Measurements from ENCODE around the gene MRPL53. TPM values are rescaled to one million over a fixed set of nuclear protein-coding genes. Genes with fewer than 3 reads are reported as not detected.
A peak's percentile ranks its signal among the peaks of the same experiment; 100 is the strongest.

Gene MRPL53
- total and polyA plus RNA-seq, 2 of the 13 experiments (the other 11 are each of a cell fraction or from before 2014, with no cell fraction given): 34.3 to 51.9 TPM

DNA sequence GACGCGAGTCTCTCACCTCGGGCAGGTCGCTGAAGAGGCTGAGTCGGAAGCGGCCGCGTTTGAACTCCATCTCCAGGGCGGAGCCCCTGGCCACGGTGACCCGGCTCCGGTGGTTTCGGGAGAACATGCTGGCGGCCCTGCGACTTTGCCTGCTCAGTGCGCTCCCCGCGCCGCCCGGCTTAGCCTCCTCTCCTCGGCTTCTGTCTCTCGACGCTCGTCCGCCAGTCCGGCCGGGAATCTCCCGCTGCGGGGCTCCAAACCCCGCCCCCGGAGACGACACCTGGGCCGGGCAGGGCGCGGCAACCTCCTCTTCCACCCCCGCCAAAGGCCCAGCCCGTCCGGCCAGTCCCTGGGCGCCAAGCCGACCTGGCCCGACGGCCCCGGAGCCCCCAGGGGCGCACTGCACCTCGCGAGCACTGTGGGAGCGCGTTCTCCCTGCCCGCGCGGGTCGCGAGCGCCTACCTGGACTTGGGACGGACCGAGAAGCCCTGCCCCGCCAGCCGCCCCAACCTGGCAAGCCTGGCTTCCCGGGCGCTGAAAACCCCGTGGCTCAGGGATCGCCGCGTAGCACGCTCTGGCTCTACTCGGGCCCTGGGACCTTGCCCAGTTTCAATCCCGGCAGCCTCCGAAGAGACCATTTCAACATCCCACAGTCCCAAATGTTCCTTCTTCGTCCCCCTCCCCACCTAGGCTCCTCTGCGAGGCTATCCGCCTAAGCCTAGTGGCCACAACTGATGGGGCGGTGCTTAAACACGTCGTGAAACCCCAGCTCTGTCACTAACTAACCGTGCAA lies 30.6 kb downstream of the MRPL53 start, which contains the start of gene RTKN (continued):
- TF ChIP-seq RERE (CRISPR knock-in tag; IDR thresholded peaks at IDR 0.05; ENCODE audit: low read depth) (no peak), ATRX (CRISPR knock-in tag; IDR thresholded peaks at IDR 0.05; ENCODE audit: borderline replicate concordance) (no peak), FOXP1 (IDR thresholded peaks at IDR 0.05) (no peak), FOXP1 (CRISPR knock-in tag; IDR thresholded peaks at IDR 0.05) (no peak; the same call in 1 of the 2 replicates), FOXC1 (CRISPR knock-in tag; IDR thresholded peaks at IDR 0.05; ENCODE audit: borderline replicate concordance) (peak; percentile 86; the same call in 1 of the 2 replicates), HCFC1 (IDR thresholded peaks at IDR 0.05; ENCODE audit: low read depth, low read length) (no peak), SKI (IDR thresholded peaks at IDR 0.05; ENCODE audit: partially characterized antibody) (no peak), ZNF776 (CRISPR knock-in tag; IDR thresholded peaks at IDR 0.05) (peak; percentile 64; the same call in 1 of the 2 replicates), IRF2 (CRISPR knock-in tag; IDR thresholded peaks at IDR 0.05) (no peak; the same call in 1 of the 2 replicates), HNRNPLL (IDR thresholded peaks at IDR 0.05; ENCODE audit: low read depth, low read length, poor library complexity, severe bottlenecking) (peak; percentile 67), HOXA3 (CRISPR knock-in tag; IDR thresholded peaks at IDR 0.05) (peak; percentile 44), GABPA (IDR thresholded peaks at IDR 0.05; ENCODE audit: low read depth, low read length) (no peak), GABPA (CRISPR knock-in tag; IDR thresholded peaks at IDR 0.05; ENCODE audit: low read depth) (peak; percentile 41; the same call in 1 of the 2 replicates), THAP11 (CRISPR knock-in tag; IDR thresholded peaks at IDR 0.05) (peak; percentile 76), ARID5B (CRISPR knock-in tag; IDR thresholded peaks at IDR 0.05) (peak; percentile 44), STAG1 (CRISPR knock-in tag; IDR thresholded peaks at IDR 0.05) (peak; percentile 15; the same call in 1 of the 2 replicates), LCORL (IDR thresholded peaks at IDR 0.05) (no peak), LCORL (CRISPR knock-in tag; IDR thresholded peaks at IDR 0.05) (peak; percentile 91), ZNF224 (CRISPR knock-in tag; IDR thresholded peaks at IDR 0.05) (peak; percentile 23; the same call in 1 of the 2 replicates)
- TF ChIP-seq, protein P1, sequence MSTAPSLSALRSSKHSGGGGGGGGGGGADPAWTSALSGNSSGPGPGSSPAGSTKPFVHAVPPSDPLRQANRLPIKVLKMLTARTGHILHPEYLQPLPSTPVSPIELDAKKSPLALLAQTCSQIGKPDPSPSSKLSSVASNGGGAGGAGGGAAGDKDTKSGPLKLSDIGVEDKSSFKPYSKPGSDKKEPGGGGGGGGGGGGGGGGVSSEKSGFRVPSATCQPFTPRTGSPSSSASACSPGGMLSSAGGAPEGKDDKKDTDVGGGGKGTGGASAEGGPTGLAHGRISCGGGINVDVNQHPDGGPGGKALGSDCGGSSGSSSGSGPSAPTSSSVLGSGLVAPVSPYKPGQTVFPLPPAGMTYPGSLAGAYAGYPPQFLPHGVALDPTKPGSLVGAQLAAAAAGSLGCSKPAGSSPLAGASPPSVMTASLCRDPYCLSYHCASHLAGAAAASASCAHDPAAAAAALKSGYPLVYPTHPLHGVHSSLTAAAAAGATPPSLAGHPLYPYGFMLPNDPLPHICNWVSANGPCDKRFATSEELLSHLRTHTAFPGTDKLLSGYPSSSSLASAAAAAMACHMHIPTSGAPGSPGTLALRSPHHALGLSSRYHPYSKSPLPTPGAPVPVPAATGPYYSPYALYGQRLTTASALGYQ (CRISPR knock-in tag; IDR thresholded peaks at IDR 0.05): peak; percentile 65; the same call in 1 of the 2 replicates

Measured in HepG2 (cell line).